HG02642 (cell line): Measurements from ENCODE around the gene CNIH3.
"Not testable (repeated sequence)": the region's sequence is repeated elsewhere in the genome, so short reads cannot be mapped to it uniquely, and the experiment has no call there.

Source experiments
- ATAC-seq: cut with Tn5 transposase; IDR thresholded peaks from one replicate; pipeline ENCODE4 v1.9.1; 2021; ENCODE audit warnings: mild to moderate bottlenecking; ENCODE audit not compliant: unreplicated experiment, poor library complexity

CNIH3 gene

GRCh38 chr1:224711231-224711756 lies 95.2 kb downstream of the CNIH3 start:
- not testable (repeated sequence) for ATAC-seq

DNA sequence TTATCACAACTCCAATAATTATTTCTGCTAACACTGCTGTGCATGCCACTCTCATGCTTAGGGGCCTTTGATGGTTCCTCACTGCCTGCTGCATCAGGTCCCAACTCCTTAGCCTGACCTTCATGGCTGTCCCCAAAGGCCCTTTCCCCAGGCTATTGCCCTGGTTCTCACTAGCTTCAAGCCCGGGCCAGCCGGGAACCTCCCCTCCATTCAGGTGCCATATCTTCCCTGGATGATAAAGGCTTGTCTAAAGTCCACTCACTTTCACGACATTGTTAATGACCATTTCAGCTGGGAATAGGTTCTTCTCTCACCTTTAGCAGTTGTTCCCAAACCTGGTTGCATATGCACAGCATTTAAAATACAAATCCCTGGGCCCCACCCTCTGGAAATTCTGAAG lies 95.8 kb downstream of the CNIH3 start:
- ATAC-seq = no peak

GRCh38 chr1:224713228-224713627 lies 97.1 kb downstream of the CNIH3 start:
- no peak for ATAC-seq

DNA sequence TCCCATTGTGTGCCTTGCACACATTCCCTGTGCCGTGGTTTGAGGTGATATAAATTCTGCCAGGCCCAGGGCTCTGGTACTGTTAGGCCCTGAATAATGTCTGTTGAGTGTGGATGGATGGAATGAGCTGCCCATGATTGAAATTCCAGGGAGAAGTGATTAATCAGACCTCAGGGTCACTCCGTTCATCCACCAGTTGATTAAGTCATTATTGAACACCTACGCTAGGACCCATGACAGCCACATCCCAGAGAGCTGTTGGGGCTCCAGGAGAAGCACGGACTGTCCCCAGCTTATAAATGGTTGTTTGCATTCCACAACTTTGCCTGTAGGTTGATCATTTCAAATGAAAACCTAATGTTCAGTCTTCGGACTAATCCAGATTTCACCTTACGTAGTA lies 98.4 kb downstream of the CNIH3 start:
- no peak for ATAC-seq

DNA sequence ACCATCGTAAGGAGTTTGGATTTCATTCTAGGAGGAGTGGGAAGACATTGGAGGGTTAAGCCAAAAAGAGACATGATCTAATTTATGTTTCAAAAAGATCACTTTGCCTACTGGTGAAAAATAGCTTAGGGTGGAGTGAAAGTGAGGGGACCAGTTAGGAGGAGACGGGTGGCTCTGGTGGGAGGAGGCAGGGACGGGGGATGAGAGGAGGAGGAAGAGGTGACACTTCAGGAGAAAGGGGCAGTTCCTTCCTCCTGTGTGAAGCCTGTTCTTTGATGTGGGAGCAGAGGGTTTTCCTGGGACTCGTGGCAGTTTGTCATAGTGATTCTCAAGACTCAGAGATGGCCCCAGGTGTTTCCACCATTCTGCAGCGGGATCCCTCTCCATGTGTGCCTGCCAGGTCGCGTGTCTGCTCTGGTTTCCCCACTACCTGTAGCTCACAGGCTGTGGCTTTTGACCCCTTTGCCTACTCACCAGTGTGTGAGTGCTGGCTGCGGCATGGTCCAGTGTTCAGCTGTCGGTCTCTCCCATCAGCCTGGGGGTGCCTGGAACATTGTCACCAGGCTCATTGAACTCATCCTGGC lies 102.4 kb downstream of the CNIH3 start:
- ATAC-seq = no peak

DNA sequence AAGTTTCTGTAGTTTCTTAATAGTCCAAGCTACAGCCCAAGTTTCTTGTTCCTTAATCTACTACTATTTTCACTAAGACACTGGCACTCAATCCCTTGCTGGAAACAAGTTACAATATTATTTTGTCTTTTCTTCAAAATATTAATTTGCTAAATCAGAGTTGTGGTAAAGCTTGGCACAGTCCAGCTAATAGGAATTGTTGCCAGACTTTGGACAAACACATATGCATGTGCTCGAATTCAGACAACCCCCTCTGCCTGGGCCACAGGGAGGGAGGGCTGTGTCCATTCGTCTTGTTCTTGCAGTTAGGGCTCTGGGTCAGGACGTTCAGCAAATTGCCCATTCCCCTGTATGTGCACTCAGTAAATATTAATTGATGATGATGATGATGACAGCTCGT lies 103.6 kb downstream of the CNIH3 start:
- no peak for ATAC-seq

- ATAC-seq = no peak
Observed at GRCh38 chr1:224720216-224720615, 104.1 kb downstream of the CNIH3 start.

DNA sequence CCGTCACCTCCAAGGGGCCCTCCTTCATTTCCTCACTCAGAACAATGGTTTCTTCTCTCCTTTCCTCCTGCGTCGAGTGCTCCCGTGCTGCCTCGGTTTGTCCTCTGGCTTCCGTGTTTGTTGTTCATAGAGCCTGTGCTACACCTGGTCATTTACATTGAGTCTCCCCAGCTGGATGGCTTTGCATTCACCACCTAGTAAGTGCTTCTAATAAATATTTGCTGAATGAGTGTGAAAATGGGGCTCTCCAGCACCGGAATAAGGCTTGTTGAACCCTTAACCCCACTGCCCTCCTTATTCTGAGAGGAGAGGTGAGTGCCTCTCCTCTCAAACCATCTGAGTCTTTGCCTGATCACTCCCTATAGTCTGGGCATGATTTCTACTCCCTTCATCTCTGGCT lies 104.9 kb downstream of the CNIH3 start:
- ATAC-seq = no peak

DNA sequence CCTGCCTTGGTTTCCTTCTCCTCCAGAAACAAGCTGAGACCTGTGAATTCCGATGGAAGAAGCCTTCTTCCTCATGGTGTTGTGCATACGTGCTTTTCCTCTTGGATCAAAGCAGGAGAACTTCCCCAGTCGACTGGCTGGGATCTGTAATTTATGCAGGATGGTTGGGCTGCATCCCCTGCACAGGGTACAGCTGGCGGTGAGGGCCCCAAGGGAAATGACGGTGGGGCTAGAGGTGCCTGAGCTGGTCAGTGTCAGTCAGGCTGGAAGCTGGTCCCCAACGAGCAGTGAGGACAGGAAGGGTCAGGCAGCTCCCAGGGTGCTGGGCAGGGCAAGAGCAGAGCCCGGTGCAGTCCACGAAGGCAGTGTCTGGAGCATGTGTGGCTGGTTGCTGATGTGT lies 106.7 kb downstream of the CNIH3 start:
- ATAC-seq = no peak

GRCh38 chr1:224724566-224724965 lies 108.4 kb downstream of the CNIH3 start:
- no peak for ATAC-seq

GRCh38 chr1:224726441-224727182 lies 110.5 kb downstream of the CNIH3 start:
- ATAC-seq = no peak

DNA sequence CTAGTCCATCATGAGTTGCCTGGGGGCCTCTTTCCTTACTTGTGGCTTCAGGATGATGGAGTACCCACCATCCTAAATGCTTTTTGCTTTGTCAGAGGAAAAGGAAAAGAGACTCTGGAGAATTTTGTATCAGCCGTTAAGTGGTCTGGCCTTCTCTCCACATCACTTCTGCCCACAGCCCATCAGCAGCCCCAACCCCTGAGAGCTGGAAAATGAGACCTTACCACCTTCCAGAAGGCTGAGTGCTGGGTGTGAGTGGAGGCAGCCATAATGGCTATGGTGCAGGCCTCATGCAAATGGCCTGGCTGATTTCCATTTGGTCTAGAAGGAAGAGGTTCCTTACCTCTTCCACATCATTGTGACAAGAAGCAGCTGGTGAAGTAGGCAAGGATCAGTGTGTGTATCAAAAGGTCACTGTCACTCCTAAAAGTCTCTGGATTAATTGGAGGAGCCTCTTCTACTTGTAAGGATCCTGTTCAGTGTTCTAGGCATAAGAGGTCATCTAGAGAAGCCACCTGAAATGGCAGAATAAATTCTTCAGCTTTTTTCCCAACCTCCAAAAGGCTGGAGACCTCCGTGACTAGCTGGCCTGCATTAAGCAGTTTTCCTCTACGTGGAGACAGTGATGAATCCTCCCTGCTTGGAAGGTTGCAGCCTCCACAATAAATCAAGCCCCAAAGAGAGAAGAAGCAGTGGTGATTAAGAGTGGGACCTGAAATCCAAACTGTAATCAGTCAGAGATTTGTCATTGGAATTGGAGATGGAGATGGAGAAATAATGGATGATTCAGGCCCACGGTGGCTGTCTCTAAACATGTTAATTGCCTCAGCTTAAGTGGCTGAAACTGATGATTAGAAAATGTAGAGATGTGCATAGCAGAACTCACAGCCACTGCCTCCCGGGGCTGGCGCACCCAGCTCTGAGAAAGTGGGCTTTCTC lies 111.5 kb downstream of the CNIH3 start:
- no peak for ATAC-seq

- no peak for ATAC-seq
Observed at GRCh38 chr1:224730540-224730939, 114.4 kb downstream of the CNIH3 start.

DNA sequence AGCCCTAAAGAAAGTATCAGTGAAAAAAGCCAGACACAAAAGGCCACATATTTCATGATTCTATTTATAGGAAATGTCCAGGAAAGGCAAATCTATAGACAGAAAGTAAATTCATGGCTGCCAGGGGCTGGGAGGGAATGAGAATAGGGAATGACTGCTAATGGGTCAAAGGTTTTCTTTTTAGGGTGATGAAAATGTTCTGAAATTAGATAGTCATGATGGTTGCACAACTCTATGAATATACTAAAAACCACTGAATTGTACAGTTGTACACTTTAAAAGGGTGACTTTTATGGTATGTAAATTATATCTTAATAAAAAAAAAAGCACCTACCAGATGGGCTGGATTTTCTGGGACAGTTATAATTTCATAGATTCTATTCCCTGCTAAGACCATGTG lies 114.8 kb downstream of the CNIH3 start:
- ATAC-seq = no peak

DNA sequence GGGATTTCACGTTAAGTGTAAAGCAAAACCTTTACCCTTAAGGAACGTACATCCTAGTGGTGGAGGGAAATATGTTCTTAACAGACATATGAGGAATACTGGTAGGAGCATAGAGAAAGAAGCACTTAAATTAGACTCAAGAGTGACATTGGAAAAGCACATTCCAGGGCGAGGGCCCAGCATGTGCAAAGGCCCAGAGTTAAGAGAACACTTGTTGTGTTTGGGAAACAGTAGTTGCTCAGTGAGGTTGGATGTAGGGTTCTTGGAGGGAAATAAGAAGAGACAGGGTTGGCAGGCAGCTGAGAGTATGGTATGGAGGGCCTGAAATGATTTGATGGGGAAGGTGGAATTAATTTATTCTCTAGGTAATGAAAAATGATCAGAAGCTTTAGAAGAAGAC lies 115.5 kb downstream of the CNIH3 start:
- no peak for ATAC-seq

- no peak for ATAC-seq
Observed at GRCh38 chr1:224732377-224733026, 116.4 kb downstream of the CNIH3 start.

DNA sequence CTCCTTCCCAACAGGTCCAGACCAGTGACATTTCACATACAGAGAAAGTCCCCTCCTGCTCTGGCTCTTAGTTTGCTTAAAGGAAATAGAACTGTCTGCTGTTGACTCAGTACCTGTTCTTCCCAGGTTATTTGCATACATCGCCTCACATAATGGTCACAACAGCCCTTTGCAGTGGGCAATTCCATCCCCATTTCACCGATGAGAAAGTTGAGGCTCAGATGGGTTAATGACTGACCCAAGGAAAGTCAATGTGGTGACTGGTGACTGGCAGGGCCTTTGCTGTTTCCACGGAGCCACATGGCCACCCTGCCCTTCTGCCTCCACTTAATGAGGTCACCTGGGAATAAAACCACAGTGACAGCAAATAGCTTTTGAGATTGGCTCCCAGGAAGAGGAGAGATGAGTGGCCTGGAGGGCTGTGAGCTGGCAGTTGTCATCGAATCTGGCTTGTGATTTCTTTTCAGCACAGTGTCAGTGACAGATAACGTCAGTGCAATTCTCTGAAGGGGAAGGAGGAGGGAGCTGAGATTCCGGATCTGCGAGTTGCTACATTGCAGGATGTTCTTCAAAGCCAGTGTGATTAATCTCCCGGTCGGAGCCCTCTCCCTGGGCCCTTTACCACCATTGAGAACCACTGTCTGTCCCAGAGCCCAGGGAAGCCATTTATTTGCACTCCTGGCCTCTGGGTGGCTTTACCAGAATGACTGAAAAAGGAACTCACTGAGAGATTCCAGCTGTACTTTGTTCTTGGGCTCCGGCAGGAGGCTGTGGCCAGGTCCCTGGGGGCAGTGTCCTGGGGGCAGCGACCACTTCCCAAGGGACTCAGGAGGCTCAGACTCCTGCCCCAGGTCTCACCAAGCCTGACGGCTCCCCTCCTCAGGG lies 117.2 kb downstream of the CNIH3 start:
- peak; percentile 69 for ATAC-seq

DNA sequence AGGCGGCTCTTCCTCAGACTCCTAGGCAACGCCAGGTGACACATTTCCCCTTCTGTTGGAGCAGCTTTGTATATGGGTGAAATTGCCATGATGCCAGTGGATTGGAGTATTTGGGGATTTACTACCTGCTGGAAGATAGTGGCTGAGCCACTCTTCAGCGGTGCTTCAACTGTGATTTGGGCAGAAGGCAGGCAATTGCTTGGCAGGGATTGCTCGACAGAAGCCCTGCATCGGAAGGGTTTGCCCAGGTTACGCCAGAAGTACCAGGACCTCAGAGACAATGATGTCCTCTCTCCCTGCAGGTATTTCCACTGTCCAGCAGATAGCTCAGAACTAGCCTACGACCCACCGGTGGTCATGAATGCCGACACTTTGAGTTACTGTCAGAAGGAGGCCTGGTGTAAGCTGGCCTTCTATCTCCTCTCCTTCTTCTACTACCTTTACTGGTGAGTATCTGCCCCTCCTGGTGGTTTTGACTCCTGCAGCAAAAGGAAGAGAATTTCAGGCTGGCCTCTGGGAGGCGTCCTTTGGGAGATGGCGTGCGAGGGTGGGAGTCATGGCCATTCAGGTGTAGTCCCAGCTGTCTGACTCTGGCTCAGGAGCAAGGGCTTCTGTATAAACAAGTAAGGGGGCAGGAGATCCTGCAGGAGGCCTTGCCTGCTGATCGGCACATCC lies 118.3 kb downstream of the CNIH3 start:
- no peak for ATAC-seq

GRCh38 chr1:224735159-224735558 lies 119.0 kb downstream of the CNIH3 start:
- ATAC-seq = no peak
